Kidney glomerular epithelial cell (primary cell): ENCODE measurements around the gene FDX2.
"Not testable (repeated sequence)": the region's sequence is repeated elsewhere in the genome, so short reads cannot be mapped to it uniquely, and the experiment has no call there.

Experiments used
- DNase-seq: peaks from one replicate; lab custom pipeline; 2025; lab: John Stamatoyannopoulos, UW

Gene FDX2

GRCh38 chr19:10315335-10316214 is at the start of gene FDX2:
Gene FDX2 (minus strand): TSS chr19:10316015. CDS start chr19:10315996, 19 bp downstream.
- DNase-seq = peak; percentile 56

DNA sequence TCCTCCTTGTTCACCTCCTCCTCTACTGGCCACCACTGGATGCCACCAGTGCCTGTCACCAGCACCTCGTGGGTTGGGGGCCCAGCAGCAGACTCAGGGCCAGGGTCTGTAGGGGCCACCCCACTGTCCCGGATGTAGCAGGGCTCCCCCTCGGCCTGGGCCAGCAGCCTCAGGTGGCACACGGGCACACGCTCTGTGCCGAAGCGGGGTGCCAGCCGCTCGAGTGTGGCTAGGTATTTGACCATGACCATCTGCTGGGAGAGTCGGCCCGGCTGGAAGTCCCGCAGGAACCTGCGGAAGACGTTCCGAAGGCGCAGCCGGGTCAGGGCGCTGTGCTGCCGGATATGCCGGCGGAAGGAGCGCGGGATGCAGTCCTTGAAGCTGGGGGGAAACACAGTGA is 49.7 kb upstream of the FDX2 start:
- DNase-seq = no peak

DNA sequence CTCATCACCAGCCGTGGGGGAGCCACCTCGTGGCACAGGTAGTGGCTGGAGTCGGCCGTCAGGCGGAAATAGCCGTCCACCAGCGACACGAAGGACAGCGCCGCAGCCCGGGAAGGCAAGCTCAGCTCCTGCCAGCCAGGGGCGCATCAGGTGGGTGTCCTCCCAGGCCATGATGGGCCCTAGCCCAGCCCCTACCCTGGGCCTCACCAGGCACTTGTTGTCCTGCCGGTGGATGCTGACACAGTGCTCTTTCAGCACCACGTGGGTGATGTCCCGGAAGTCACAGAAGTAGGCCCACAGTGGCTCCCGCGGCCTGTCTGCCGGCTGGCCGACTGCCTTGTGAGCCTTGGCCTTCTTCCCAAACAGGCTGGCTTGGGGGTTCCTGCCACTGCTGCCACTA is 48.8 kb upstream of the FDX2 start:
- no peak for DNase-seq

DNA sequence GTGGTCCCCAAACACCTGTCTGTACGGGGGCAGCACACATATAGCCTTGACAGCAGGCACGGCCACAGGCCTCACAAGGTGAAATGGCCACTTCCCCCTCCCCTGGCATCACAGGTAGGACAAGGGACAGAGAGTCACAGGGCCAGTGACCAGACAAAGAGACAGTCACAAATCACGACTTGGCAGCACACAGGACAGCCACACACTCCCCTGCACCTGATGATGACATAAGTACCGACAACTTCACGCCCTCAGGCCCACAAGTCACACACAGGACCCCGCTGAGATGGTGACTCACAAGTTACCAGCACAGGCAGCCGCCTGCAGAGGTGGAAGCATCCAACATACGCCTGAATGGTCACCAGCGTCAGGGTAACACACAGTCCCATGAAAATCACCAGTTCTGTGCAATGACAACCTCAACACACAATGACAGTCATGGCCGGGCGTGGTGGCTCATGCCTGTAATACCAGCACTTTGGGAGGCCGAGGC is 48.0 kb upstream of the FDX2 start:
- DNase-seq = no peak

DNA sequence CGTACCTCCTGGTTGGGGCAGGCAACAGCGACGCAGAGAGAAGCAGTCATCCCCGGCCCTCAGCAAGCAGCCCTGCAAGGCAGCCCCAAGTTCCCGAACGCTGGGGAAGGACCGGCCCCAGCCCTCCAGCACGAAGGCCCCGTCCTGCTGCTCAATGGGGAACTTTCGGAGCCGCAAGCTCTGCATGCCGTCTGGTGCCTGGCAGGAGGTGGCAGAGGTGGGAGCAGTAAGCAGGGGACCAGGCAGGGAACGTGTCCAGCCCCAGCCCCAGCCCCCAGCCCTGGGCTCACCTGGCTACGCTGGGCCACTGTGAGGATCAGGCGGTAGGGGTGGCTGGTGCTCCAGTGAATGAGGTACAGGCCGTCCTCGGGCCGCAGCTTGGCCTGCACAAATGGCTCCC is 46.4 kb upstream of the FDX2 start:
- no peak for DNase-seq

GRCh38 chr19:10361569-10362011 is 45.8 kb upstream of the FDX2 start:
- DNase-seq = no peak

GRCh38 chr19:10356431-10356830 is 40.6 kb upstream of the FDX2 start:
- DNase-seq = no peak

- DNase-seq = no peak
These were observed 38.1 kb upstream of the FDX2 start for GRCh38 chr19:10353793-10354391.

- no peak for DNase-seq
These were observed 37.2 kb upstream of the FDX2 start for GRCh38 chr19:10352764-10353671.

DNA sequence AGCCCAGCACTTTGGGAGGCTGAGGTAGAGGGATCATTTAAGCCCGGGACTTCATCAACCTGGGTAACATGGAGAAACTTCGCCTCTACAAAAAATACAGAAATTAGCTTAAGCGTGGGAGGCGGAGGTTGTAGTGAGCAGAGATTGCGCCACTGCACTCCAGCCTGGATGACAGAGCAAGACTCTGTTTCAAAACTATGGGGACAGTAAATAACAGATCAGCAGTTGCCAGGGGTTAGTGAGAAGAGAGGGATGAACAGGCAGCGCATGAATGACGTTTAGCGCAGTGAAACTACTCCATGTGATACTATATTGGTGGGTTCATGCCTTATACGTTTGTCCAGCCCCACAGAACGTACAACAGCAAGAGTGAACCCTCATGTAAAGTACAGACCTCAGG is 30.7 kb upstream of the FDX2 start:
- DNase-seq = no peak

GRCh38 chr19:10344780-10345179 is 29.0 kb upstream of the FDX2 start:
- no peak for DNase-seq

DNA sequence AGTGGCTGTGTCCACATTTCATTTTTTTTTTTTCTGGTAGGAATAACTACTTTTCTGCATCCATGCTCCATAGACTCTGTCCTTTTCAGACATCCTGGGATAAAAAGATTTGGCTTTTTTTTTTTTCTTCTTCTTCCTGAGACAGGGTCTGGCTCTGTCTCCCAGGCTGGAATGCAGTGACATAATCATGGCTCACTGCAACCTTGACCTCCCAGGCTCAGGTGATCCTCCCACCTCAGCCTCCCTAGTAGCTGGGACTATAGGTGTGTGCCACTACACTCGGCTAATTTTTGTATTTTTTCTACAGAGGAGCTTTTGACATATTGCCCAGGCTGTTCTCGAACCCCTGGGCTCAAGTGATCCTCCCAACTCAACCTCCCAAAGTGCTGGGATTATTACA is 27.7 kb upstream of the FDX2 start:
- no peak for DNase-seq

DNA sequence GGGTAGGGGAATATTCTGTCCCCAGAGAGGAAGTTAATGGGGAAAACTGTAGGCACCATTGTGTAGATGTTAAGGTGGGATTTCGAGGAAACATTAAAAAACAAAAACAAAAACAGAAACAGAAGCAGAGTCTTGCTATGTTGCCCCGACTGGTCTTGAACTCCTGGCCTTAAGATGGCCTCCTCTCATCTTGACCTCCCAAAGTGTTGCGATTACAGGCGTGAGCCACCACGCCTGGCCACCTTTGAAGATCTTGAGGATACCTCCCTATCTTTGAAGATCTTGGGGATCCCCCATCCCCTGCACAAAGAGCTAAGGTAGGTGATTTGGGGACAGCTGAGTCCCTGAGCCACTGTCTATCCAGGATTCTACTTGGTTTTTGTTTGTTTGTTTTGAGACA is 24.2 kb upstream of the FDX2 start:
- no peak for DNase-seq

DNA sequence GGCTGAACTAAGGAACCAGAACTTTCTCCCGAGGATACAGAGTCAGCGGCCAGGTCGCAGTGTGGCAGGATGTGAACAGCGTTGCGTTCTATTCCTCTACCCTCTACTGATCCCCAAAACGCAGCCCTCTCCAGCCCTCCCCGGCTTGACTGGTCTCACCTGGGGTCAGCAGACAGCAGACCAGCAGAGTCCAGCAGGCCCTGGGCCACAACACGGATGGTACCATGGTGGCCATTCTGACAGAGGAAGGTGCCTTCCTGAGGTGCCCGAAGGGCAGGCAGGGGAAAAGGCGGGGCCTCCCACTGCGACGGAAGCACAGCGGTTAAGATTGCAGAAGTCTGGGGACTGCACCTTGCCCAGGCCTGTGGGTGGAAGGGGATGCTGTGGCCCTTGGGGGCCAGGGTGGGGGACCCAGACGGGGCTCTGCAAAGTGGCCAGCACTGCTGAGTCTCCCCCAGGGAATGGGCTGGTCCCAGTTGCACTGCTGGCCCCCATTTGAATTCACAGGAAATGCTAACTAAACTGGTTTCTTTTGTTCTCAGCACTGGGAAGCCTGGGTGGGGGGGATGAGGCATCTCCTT is 23.7 kb upstream of the FDX2 start, which contains the start of gene ICAM3:
Gene ICAM3, minus strand, starts transcription at position 245 of the 581 bp plus-strand sequence. Its CDS starts 10 bp downstream, at position 235.
- DNase-seq = no peak

GRCh38 chr19:10338940-10339339 is 23.1 kb upstream of the FDX2 start:
- no peak for DNase-seq

- not testable (repeated sequence) for DNase-seq
These were observed 20.9 kb upstream of the FDX2 start for GRCh38 chr19:10336725-10337124.

DNA sequence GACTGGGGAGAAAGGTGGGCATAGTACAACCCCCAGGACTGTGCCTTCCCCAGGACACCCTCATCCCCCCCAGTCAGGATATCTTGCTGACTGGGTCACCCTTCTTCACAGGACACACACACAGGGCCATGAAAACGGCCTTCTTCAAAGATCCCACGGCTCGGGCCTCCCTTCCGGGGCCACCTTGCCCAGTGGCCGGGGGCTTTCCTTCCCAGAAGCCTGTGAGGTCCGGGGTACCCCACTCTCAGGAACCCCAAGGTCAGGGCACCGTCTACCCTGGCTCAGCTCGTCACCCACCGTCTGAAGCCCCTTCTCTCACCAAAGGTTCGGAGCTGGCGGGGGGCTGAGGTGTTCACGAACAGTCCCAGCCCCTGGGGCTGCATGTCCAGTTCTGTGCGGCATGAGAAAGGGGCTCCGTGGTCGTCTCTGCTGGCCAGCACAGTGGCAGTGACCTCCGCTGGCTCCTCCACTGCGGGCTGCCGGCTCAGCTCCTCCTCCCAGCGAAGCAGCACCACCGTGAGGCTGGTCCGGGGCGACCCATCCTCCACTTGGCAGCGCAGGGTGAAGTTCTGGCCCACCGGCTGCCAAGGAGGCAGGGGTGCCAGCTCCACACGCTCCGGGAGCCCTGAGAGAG is 19.7 kb upstream of the FDX2 start:
- no peak for DNase-seq

- DNase-seq = peak; percentile 90
These were observed 19.0 kb upstream of the FDX2 start for GRCh38 chr19:10334588-10335351.

GRCh38 chr19:10333758-10334587 is 18.2 kb upstream of the FDX2 start:
- DNase-seq = no peak
